ENCODE data around the gene SLC30A2.
"Not testable (repeated sequence)": the region's sequence is repeated elsewhere in the genome, so short reads cannot be mapped to it uniquely, and the experiment has no call there.

DNA sequence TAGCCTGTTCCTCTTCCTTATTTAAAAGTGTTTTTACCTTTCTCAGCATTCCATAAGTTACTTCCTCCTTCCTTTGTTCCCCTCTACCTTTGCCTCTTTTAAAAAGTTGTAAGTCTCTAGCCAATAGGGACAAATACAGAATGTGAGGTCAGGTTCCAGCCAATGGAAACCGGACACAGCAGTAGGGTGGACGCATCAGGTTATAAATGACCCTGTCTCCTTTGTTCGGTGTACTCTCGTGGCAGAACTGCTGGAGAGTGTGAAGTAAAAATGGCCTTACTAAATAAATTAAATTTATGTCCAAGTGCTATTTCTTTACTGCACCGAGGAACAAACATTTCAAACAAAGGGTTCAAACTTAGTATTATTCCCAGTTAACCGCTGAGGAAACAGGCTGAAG lies 47.7 kb upstream of the SLC30A2 start:
- TF ChIP-seq, protein P1, sequence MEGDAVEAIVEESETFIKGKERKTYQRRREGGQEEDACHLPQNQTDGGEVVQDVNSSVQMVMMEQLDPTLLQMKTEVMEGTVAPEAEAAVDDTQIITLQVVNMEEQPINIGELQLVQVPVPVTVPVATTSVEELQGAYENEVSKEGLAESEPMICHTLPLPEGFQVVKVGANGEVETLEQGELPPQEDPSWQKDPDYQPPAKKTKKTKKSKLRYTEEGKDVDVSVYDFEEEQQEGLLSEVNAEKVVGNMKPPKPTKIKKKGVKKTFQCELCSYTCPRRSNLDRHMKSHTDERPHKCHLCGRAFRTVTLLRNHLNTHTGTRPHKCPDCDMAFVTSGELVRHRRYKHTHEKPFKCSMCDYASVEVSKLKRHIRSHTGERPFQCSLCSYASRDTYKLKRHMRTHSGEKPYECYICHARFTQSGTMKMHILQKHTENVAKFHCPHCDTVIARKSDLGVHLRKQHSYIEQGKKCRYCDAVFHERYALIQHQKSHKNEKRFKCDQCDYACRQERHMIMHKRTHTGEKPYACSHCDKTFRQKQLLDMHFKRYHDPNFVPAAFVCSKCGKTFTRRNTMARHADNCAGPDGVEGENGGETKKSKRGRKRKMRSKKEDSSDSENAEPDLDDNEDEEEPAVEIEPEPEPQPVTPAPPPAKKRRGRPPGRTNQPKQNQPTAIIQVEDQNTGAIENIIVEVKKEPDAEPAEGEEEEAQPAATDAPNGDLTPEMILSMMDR (IDR thresholded peaks at IDR 0.05 in 8 of 11, conservative IDR thresholded peaks at IDR 0.05 in 3 of 11), result not testable (repeated sequence)
- not testable (repeated sequence) for TF ChIP-seq POLR2AphosphoS5 (IDR thresholded peaks at IDR 0.05)

Measured in spleen (tissue), 7 donors.